Measurements from ENCODE around the gene OXSR1. TPM values are rescaled to one million over a fixed set of nuclear protein-coding genes. Genes with fewer than 3 reads are reported as not detected.

The OXSR1 gene
- total and polyA plus RNA-seq, 12 donors: 13.7 to 38.4 (median 31.2) TPM

DNA sequence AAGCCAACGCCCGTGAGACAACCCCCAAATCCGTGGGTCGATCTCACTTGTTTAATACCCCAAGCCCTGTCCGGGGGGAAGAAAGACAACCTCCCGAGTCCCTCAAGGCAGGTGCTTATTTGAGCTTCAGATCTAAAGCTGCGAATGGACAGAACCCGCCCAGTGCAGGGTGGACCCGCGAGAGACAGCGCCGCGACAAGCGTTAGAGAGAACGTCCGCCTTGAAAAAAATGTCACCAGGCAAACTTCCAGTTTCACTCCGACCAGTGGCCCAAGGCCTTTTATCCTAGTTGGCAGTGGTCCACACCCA is 740 bp upstream of the OXSR1 start:
- DNase-seq (no peak), ATAC-seq (no peak)
- H3K4me3 ChIP-seq: peak overlapping the region; percentile 7 to 99 (median 95)
- WGBS, 2 donors: 1% methylated on average over 17 of the region's 17 CpGs
- peaks cover 3 to 43% (median 26%) of the 10 kb centered on the region in 9 donors for H3K4me1 ChIP-seq
- TF ChIP-seq, protein P1, sequence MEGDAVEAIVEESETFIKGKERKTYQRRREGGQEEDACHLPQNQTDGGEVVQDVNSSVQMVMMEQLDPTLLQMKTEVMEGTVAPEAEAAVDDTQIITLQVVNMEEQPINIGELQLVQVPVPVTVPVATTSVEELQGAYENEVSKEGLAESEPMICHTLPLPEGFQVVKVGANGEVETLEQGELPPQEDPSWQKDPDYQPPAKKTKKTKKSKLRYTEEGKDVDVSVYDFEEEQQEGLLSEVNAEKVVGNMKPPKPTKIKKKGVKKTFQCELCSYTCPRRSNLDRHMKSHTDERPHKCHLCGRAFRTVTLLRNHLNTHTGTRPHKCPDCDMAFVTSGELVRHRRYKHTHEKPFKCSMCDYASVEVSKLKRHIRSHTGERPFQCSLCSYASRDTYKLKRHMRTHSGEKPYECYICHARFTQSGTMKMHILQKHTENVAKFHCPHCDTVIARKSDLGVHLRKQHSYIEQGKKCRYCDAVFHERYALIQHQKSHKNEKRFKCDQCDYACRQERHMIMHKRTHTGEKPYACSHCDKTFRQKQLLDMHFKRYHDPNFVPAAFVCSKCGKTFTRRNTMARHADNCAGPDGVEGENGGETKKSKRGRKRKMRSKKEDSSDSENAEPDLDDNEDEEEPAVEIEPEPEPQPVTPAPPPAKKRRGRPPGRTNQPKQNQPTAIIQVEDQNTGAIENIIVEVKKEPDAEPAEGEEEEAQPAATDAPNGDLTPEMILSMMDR (IDR thresholded peaks at IDR 0.05): no peak
- H3K27ac ChIP-seq: peak overlapping the region; percentile 92 to 99 (median 98)
- no peaks in the 10 kb centered on the region for H3K27me3 ChIP-seq
- intact Hi-C loops (cut with DNase I): loop anchor here in 5 of 10 donors (1.0 to 10.0 kb wide), 4 partner anchors 26 to 60 kb away; partner anchors contain the start of genes ACAA1 (in 3 of the 5) and MYD88 (in 2 of the 5)
- no peaks in the 10 kb centered on the region for H3K36me3 ChIP-seq
- H3K9me3 ChIP-seq: no peaks in the 10 kb centered on the region

GRCh38 chr3:38165722-38166387 is 518 bp downstream of the OXSR1 start:
- ATAC-seq: peak in 6 of 8 donors; percentile 4 to 55 (median 10)
- no peaks in the 10 kb centered on the region for H3K9me3 ChIP-seq
- H3K27me3 ChIP-seq: no peaks in the 10 kb centered on the region
- no peaks in the 10 kb centered on the region for H3K36me3 ChIP-seq
- TF ChIP-seq, protein P1 (IDR thresholded peaks at IDR 0.05): no peak
- peak in 1 of 2 donors; percentile 65 for DNase-seq
- peak overlapping the region; percentile 92 to 99 (median 98) for H3K27ac ChIP-seq
- WGBS, 2 donors: 1% methylated on average over 51 to 62 of the region's 62 CpGs
- peak overlapping the region; percentile 88 to 99 (median 95) for H3K4me3 ChIP-seq
- H3K4me1 ChIP-seq: peaks cover 3 to 43% (median 26%) of the 10 kb centered on the region in 9 donors
- intact Hi-C loops (cut with DNase I): loop anchor here in 6 of 10 donors (1.0 to 10.0 kb wide), 4 partner anchors 27 to 59 kb away; partner anchors contain the start of genes ACAA1 (in 5 of the 6) and MYD88 (in 1 of the 6)

DNA sequence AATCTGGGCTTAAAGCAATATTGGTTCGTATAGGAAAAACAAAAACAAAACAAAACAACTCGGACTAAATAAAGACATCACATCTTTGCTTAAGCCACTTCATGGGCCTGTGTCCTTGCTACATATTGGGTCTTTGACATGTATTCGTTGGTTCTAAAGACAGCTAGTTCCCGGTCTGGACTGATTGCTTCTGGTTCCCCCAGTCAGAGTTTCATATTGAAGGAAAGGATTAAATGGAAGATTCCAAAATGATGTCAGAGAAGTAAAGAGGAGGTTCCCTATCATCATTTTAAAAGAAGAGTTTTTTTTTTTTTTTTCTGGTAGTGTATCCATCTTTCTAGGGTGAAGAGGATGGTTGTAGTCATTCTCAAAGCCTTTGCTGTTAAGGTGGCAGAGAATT is 2.3 kb downstream of the OXSR1 start:
- Histone ChIP-seq H3K36me3 (no peaks in the 10 kb centered on the region), H3K27me3 (no peaks in the 10 kb centered on the region), H3K9me3 (no peaks in the 10 kb centered on the region), H3K27ac (no peak overlapping the region), H3K4me3 (no peak overlapping the region), H3K4me1 (peaks cover 3 to 50% (median 26%) of the 10 kb centered on the region in 9 donors)
- ATAC-seq (no peak), DNase-seq (no peak)
- intact Hi-C loops (cut with DNase I): loop anchor here in 1 of 10 donors (10.0 kb wide), 1 partner anchor 57 kb away; no protein-coding TSS in a partner anchor
- 88 to 90% methylated on average over 4 of the region's 4 CpGs for WGBS, 2 donors
- TF ChIP-seq, protein P1 (IDR thresholded peaks at IDR 0.05): no peak

DNA sequence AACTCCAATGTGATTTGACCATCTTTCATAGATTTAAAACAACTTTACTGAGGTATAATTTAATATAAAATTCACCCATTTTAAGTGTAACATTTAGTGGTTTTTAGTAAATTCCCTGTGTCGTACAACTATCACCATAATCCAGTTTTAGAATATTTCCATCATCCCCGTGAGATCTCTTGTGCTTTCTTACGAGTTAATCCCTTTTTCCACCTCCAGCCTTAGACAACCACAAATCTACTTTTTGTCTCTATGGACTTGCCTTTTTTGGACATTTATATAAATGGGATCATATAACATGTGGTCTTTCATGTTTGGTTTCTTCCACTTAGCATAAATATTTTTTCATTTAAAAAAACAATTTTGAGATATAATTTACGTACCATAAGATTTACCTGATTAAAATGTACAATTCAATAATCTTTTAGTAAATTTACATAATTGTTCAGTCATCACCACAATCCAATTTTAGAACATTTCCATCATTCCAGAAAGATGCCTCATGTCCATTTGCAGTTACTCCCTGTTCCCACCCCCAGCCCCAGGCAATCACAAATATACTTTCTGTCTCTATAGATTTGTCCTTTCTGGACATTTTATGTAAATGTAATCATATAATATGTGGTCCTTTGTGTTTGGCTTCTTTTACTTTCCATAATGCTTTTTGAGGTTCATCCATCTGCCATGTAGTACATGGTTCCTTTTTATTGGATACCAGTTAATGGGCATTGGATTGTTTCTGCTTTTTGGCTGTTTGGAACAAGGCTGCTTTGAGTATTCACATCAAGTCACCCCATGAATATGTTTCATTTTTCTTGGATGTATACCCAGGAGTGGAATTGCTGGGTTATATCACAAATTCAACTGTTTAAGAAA is 3.1 kb downstream of the OXSR1 start:
- Histone ChIP-seq H3K4me3 (no peak overlapping the region), H3K27me3 (no peaks in the 10 kb centered on the region), H3K27ac (no peak overlapping the region), H3K9me3 (no peaks in the 10 kb centered on the region), H3K4me1 (peaks cover 3 to 58% (median 26%) of the 10 kb centered on the region in 9 donors), H3K36me3 (no peaks in the 10 kb centered on the region)
- DNase-seq: no peak
- ATAC-seq: no peak
- intact Hi-C loops (cut with DNase I): loop anchor here in 1 of 10 donors (10.0 kb wide), 1 partner anchor 56 kb away; no protein-coding TSS in a partner anchor
- 94 to 98% methylated on average over 4 of the region's 4 CpGs for WGBS, 2 donors
- TF ChIP-seq, protein P1 (IDR thresholded peaks at IDR 0.05): no peak
